Lower leg skin (tissue), 4 donors: ENCODE measurements around the gene EPB41L2. TPM values are rescaled to one million over a fixed set of nuclear protein-coding genes. Genes with fewer than 3 reads are reported as not detected.

Experiments
- DNase-seq, 2 donors: peaks; one replicate each; pipeline ENCODE4 v3.0.0-alpha.2; 2019; ENCODE audit warnings: low spot score in 2 of 2
- H3K4me3 ChIP-seq: fragments of 200-600 bp; sonication (generic); 2 replicates; pipeline ENCODE4 v1.5.1; 2017; ENCODE audit warnings: mild to moderate bottlenecking, low read depth; ENCODE audit not compliant: poor library complexity, severe bottlenecking
- POLR2A ChIP-seq, 2 donors: fragments of 450-650 bp; IDR thresholded peaks; one replicate each; pipeline ENCODE4 v1.6.1; 2016 to 2017; ENCODE audit warnings: antibody characterized with exemption in 2 of 2, mild to moderate bottlenecking in 1 of 2, moderate library complexity in 1 of 2
- WGBS, 2 donors: methylation state at CpG; one replicate each; pipeline ENCODE4 v1.1.5; 2018; 5-methylcytosine and 5-hydroxymethylcytosine counted together
- intact Hi-C: fragments of 100-400 bp; cut with DNase I; formaldehyde crosslinking; loops from one replicate; pipeline ENCODE4 v1.15.0; 2023; ENCODE audit warnings: low total_unique reads
- total RNA-seq, 4 donors: library from RNA; depleted of rRNA; stranded (reverse); fragments of >200 nt; gene quantifications; one replicate each; pipeline ENCODE4 v1.1.0, GENCODE V29; 2016
- TF ChIP-seq, protein P1 (sequence below), 3 donors: fragments of 450-650 bp; IDR thresholded peaks; one replicate each; pipeline ENCODE4 v1.5.1; 2016; ENCODE audit warnings: antibody characterized with exemption in 3 of 3, mild to moderate bottlenecking in 3 of 3, moderate library complexity in 2 of 3

The EPB41L2 gene
- total RNA-seq, 4 donors from 2014 or later, result 8.6 to 19.4 (median 13.8) TPM

DNA sequence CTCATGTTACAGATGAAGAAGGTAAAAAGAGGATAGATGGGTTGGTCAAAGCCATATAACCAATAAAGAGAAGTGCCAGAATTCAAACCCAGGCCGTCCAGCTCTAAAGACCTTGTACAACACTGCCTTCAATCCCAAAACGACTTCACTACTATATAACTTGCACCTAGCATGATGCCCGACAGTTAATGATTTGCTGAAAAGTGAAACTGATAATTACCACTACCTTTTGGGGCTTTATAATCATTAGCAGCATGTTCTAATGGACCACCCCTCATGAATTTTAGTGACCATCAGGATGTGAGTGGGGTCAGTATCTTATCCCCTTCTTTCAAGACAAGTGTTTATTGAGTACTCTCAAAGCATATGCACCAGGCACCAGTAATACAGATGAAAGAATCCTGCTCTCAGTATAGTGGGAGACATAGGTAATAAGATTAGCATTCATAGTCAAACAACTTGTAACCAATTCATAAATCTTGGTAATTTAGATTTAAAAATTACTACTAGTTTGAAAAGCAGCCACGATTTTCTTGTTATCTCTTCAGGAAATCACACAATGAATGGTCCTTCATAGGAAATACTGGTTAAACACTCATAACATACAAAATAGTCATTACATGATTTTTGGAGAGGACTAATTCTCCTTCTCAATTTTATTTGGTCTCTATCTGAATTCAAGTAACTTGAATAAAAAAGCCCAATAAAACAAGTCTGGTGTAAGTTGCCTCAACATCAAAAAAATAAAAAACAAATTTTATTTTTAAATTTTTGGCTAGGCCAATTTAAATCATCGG is 98.0 kb downstream of the EPB41L2 start:
- H3K4me3 ChIP-seq, result no peak overlapping the region
- 69 to 74% methylated on average over 5 of the region's 5 CpGs for WGBS, 2 donors
- no peak for TF ChIP-seq POLR2A (IDR thresholded peaks at IDR 0.05)
- TF ChIP-seq, protein P1, sequence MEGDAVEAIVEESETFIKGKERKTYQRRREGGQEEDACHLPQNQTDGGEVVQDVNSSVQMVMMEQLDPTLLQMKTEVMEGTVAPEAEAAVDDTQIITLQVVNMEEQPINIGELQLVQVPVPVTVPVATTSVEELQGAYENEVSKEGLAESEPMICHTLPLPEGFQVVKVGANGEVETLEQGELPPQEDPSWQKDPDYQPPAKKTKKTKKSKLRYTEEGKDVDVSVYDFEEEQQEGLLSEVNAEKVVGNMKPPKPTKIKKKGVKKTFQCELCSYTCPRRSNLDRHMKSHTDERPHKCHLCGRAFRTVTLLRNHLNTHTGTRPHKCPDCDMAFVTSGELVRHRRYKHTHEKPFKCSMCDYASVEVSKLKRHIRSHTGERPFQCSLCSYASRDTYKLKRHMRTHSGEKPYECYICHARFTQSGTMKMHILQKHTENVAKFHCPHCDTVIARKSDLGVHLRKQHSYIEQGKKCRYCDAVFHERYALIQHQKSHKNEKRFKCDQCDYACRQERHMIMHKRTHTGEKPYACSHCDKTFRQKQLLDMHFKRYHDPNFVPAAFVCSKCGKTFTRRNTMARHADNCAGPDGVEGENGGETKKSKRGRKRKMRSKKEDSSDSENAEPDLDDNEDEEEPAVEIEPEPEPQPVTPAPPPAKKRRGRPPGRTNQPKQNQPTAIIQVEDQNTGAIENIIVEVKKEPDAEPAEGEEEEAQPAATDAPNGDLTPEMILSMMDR (IDR thresholded peaks at IDR 0.05), result no peak
- no peak for DNase-seq
- intact Hi-C loops, result no loop called here

DNA sequence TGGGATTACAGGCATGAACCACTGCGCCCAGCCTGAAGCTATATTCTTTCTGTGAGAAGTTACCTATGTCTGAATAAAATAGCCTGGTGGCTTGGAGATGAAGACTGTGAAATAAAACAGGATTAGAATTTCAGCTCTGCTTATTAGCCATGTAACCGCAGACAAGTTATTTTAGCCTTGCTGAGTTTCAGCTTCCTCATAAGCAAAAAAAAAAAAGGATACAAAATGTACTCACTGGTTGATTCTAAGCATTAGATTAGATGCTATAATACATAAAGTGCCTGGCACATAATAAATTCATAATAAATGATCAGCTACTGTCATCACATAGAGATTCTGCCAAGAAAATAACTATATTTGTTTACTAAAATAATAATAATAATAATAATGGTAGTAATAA is 98.8 kb downstream of the EPB41L2 start:
- TF ChIP-seq, protein P1 (IDR thresholded peaks at IDR 0.05), result no peak
- no peak for TF ChIP-seq POLR2A (IDR thresholded peaks at IDR 0.05)
- intact Hi-C loops, result no loop called here
- 91 to 98% methylated on average over 2 of the region's 2 CpGs for WGBS, 2 donors

GRCh38 chr6:130962966-130963365 is 100.1 kb downstream of the EPB41L2 start:
- TF ChIP-seq POLR2A (IDR thresholded peaks at IDR 0.05), result no peak
- TF ChIP-seq, protein P1 (IDR thresholded peaks at IDR 0.05), result no peak
- H3K4me3 ChIP-seq, result no peak overlapping the region
- no peak for DNase-seq
- 36 to 74% methylated on average over 2 of the region's 2 CpGs for WGBS, 2 donors
- intact Hi-C loops, result no loop called here

More for the DNA sequence above, 98.8 kb downstream of the EPB41L2 start:
- no peak for DNase-seq
- no peak overlapping the region for H3K4me3 ChIP-seq

DNA sequence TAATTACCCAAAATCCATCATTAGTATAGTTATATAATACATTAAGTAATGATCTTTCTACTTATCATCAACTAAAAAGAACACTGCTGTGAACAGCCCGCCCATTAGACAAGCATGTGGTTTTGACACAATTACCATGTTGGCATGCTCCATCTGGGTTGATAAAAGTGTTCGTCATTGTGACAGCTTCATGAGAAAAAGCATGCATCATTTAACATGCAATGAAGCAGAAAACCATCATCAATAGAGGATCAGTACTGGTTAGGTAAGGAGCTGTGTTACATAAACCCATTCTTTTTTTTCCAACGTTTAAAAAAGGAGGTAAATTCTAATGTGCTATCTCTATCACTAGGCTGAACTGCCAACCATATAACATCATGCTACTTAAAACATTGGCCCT is 101.9 kb downstream of the EPB41L2 start:
- TF ChIP-seq POLR2A (IDR thresholded peaks at IDR 0.05), result no peak
- TF ChIP-seq, protein P1 (IDR thresholded peaks at IDR 0.05), result no peak
- intact Hi-C loops, result no loop called here
- no peak overlapping the region for H3K4me3 ChIP-seq
- no peak for DNase-seq
- WGBS, 2 donors, result 71 to 73% methylated on average over 3 of the region's 3 CpGs

GRCh38 chr6:130959951-130960350 is 103.1 kb downstream of the EPB41L2 start:
- 62 to 70% methylated on average over 1 of the region's 1 CpG for WGBS, 2 donors
- no peak for TF ChIP-seq POLR2A (IDR thresholded peaks at IDR 0.05)
- intact Hi-C loops, result no loop called here
- no peak overlapping the region for H3K4me3 ChIP-seq
- no peak for DNase-seq

DNA sequence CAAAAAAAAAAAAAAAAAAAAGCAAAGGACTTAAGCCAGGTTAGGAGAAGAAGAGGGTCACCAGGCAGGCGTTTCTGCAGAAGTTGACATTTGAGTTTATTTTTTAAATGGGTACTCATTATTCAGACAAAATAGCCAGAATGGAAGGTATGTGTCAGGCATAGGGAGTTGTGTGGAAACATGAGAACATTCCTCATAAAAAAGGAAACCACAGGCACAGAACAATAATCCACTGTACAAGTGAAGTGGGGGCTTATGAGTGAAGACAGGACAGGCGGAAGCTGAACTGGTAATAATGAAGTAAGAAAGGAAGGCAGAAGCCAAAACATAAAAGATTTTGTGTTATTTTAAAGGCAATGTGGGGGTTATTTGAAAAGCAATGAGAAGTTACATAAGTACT is 104.6 kb downstream of the EPB41L2 start:
- intact Hi-C loops, result no loop called here
- 81 to 97% methylated on average over 2 of the region's 2 CpGs for WGBS, 2 donors
- TF ChIP-seq, protein P1 (IDR thresholded peaks at IDR 0.05), result no peak
- no peak for TF ChIP-seq POLR2A (IDR thresholded peaks at IDR 0.05)
- H3K4me3 ChIP-seq, result no peak overlapping the region
- DNase-seq, result no peak
